GM21526 (cell line): ENCODE data around the gene RASL11B.

ENCODE experiments used
- ATAC-seq: cut with Tn5 transposase; IDR thresholded peaks from one replicate; pipeline ENCODE4 v1.9.1; 2021; ENCODE audit warnings: moderate library complexity; ENCODE audit not compliant: unreplicated experiment, low FRiP score

RASL11B gene

DNA sequence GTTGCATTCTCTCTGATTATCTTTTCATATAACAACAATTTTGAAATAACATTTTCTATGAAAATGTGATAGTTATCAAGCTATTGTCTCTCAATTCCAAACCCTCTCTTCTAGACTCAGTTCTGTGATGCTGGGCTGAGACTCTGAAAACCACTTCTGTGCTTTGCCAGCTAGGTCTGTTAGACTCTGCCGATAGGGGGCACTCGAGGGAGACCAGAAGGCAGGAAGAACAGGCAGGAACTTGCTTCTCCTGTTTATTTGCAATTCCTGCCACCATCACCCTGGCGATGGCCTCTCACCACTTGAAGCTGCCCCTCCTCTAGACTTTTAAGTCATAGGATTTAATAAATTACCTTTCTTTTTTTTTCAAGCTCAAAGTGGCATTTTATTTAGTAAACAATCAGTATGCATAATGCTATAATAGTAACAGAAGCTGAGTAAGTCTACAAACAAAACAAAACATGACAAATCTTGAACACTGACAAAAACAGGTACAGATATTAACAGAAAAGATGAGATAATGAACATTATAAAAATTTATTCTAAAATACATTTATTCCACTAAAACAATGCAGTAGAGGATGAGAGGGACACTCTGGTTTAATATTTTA, 49.7 kb downstream of the RASL11B start:
- peak; percentile 84 for ATAC-seq

DNA sequence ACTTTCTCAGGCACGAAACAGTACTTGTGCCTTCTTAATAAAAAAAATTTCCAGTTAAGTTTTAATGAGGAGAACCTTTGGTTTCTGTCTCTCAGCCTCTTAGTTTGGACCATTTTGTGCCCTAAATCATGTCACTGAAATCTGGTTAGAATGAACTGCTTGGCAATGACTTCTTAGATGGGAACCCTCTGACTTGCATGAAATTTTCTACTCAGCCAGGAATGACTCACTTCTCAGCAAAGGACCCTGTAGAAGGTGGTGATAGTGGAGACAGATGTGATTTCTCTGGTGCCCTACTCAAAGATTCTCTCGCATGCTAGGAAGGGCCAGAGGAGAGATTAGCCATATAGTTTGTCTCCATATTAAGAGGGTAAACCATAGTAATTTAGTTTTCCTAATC, 50.5 kb downstream of the RASL11B start:
- no peak for ATAC-seq

DNA sequence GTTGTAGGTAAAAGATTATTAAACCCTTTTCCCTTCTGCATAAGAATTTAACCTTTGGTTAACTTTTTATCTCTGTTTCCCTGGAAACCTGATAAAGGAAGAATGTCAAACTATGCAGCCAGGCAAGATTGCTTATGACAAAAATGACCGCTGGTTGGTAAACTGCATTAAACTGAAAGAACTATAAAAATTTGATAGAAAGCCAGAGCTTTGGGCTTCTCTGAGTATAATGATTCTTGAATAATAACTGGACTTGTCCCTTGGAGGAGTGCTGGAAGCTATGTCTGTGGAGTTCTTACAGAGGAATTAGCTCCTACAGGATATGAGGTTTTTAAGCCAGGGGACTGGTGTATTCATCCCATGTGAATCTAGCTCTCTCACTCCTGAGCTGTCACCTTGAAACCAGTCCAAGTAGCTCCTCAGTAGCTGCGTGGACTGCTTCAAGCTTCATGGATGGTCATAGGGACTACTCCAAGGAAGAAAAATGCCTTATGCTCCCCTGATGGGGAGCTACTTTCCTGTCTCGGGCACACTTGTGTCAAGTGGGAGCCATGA, 52.0 kb downstream of the RASL11B start:
- ATAC-seq, result no peak

DNA sequence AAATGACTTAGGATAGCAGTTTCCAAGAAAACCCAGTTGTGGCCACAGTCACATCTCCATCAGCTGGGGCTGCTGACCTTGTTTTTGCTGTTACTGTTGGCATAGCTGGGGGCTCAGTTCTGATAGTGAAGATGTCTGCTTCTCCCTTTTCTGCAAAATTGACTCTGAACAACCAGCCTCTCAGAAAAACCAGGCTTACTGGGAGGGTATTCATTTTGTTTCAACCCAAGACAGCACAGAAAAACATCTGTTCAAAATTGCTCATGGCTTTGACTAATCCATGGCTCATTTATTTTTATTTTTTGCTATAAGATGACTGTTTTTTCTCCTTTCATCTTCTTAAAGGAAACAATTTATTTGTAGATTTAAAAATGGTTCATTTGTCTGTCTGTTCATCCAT, 53.1 kb downstream of the RASL11B start:
- ATAC-seq, result no peak

DNA sequence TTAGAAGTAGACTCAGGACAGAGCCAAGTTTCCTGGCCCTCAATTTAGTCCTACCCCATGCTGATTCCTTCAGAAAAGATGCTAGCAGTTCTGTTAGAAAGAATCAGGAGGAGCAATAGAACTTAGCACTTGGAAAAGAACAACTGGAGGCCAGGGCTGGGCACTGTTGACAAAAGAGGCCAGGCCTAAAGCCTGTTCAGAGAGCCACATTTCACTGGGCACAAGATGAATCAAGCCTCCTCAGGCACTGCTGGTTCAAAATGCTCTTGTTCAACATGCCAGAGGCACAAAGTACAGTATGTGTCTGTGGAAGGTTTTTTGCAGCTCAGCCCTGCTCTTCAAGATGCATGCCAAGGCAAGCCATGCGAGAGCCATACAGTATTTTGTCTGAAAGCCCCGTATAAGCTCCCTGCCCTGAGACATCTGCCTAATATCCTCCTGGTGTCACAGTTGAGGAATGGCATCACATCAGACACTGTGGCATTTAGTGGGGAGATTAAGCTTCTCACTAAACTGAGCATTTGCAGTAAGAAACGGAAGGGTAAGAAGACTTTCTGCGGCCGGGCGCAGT, 53.7 kb downstream of the RASL11B start:
- no peak for ATAC-seq
